ENCODE data around the gene ATXN7L2. TPM values are rescaled to one million over a fixed set of nuclear protein-coding genes. Genes with fewer than 3 reads are reported as not detected.

Gene ATXN7L2
- total RNA-seq, 1 donor from 2014 or later = 19.6 TPM

DNA sequence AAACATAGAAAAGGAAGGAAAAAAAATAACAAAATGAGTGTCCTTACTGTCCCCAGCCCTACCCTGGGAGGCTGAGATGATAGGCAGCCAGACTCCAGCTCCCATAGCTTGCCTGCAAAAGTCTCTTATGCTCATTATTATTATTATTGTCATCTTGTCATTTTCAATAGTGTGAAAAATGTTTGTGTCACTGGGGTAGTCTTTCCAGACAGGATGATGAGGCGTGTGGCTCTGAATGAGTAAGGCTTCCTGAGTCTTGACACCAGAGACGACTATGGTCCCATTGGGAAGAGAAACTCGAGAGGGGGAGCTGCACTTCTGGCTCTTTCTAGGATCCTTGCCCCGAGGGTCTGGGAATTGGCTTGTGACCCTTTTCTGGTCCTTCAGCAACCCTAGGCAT lies 9.1 kb downstream of the ATXN7L2 start:
- no peak overlapping the region for H3K4me3 Mint-ChIP-seq (ENCODE audit: low read depth)

DNA sequence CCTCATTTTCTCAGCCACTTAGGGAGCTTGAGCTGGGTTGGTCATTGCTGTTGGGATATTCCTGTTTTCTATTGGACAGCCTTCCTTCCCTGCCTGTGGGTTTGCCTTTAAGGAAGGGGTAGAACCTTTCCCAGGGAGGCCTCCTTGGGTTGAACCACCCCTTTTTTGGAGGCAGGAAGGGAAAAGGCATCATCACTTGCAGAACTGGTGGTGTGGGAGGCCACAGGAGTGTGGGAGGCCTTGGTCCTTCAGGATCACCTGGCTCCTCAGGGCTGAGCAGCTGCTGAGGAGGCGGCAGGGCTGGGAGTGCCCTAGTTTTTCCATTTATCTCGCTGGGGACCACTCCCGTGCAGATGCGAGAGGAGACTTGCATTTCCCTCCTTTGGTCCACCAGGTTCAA lies 9.5 kb downstream of the ATXN7L2 start:
- Mint-ChIP-seq H3K9me3 (ENCODE audit: low read depth) (no peaks in the 10 kb centered on the region), H3K27ac (no peak overlapping the region), H3K4me3 (ENCODE audit: low read depth) (peak overlapping the region; percentile 91), H3K27me3 (no peaks in the 10 kb centered on the region), H3K36me3 (ENCODE audit: insufficient read depth) (peaks cover 4% of the 10 kb centered on the region), H3K4me1 (ENCODE audit: low read depth) (no peaks in the 10 kb centered on the region)
- DNase-seq (ENCODE audit: low spot score, unreplicated experiment) = no peak
- TF ChIP-seq, protein P1, sequence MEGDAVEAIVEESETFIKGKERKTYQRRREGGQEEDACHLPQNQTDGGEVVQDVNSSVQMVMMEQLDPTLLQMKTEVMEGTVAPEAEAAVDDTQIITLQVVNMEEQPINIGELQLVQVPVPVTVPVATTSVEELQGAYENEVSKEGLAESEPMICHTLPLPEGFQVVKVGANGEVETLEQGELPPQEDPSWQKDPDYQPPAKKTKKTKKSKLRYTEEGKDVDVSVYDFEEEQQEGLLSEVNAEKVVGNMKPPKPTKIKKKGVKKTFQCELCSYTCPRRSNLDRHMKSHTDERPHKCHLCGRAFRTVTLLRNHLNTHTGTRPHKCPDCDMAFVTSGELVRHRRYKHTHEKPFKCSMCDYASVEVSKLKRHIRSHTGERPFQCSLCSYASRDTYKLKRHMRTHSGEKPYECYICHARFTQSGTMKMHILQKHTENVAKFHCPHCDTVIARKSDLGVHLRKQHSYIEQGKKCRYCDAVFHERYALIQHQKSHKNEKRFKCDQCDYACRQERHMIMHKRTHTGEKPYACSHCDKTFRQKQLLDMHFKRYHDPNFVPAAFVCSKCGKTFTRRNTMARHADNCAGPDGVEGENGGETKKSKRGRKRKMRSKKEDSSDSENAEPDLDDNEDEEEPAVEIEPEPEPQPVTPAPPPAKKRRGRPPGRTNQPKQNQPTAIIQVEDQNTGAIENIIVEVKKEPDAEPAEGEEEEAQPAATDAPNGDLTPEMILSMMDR (IDR thresholded peaks at IDR 0.05; ENCODE audit: unreplicated experiment) = no peak

More for the DNA sequence above, 9.1 kb downstream of the ATXN7L2 start:
- Mint-ChIP-seq H3K27me3 (no peaks in the 10 kb centered on the region), H3K4me1 (ENCODE audit: low read depth) (no peaks in the 10 kb centered on the region), H3K27ac (no peak overlapping the region), H3K9me3 (ENCODE audit: low read depth) (no peaks in the 10 kb centered on the region), H3K36me3 (ENCODE audit: insufficient read depth) (peaks cover 8% of the 10 kb centered on the region)
- no peak for DNase-seq (ENCODE audit: low spot score, unreplicated experiment)
- TF ChIP-seq, protein P1 (IDR thresholded peaks at IDR 0.05; ENCODE audit: unreplicated experiment) = no peak

DNA sequence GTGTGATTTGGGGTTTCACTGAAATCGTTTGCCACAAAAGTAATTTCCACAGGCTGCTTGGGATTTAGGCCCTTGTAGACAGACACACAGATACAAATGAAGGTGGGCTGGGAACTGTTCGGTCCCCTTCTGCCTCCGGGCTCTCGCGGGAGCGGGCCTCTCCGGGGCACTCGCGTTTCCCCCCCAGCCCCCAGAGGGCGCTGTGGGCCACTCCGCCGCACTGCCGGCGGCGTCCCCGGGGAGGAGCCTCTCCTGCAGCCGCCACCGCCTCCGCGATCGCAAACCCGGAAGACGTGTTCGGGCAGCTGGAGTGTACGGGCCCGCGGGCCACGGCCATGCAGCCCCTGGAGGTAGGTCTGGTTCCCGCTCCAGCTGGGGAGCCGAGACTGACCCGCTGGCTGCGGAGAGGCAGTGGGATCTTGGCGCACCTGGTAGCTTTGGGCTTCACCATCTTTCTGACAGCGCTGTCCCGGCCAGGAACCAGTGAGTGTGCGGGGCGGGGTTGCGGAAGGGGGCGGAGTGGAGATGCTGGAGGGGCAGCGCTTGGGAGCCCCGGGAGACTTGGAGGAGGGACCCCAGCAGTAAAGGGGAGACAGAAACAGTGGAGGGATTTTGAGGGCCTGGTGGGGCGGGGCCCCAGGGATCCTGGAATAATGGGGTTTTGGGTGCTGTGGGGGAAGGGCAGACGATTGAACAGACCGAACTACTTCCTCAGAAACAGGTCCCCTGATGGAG lies 10.3 kb downstream of the ATXN7L2 start, which contains the start of gene CYB561D1:
Gene CYB561D1, plus strand, starts transcription at position 290 of the 735 bp plus-strand sequence. Its CDS starts 46 bp downstream, at position 336.
- no peaks in the 10 kb centered on the region for H3K27me3 Mint-ChIP-seq
- TF ChIP-seq, protein P1 (IDR thresholded peaks at IDR 0.05; ENCODE audit: unreplicated experiment) = peak; percentile 95
- DNase-seq (ENCODE audit: low spot score, unreplicated experiment) = peak; percentile 91
- peaks cover 4% of the 10 kb centered on the region for H3K36me3 Mint-ChIP-seq (ENCODE audit: insufficient read depth)
- H3K4me1 Mint-ChIP-seq (ENCODE audit: low read depth) = no peaks in the 10 kb centered on the region
- H3K4me3 Mint-ChIP-seq (ENCODE audit: low read depth) = peak within 1 kb of the TSS; percentile 91
- H3K27ac Mint-ChIP-seq = peak within 1 kb of the TSS; percentile 92
- no peaks in the 10 kb centered on the region for H3K9me3 Mint-ChIP-seq (ENCODE audit: low read depth)

DNA sequence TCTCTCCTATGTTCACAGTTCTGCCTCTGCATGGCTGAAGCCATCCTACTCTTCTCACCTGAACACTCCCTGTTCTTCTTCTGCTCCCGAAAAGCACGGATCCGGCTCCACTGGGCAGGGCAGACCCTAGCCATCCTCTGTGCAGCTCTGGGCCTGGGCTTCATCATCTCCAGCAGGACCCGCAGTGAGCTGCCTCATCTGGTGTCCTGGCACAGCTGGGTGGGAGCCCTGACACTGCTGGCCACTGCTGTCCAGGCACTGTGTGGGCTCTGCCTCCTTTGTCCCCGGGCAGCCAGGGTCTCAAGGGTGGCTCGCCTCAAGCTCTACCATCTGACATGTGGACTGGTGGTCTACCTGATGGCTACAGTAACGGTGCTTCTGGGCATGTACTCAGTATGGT lies 12.0 kb downstream of the ATXN7L2 start:
- H3K36me3 Mint-ChIP-seq (ENCODE audit: insufficient read depth) = peaks cover 3% of the 10 kb centered on the region
- TF ChIP-seq, protein P1 (IDR thresholded peaks at IDR 0.05; ENCODE audit: unreplicated experiment) = no peak
- H3K4me3 Mint-ChIP-seq (ENCODE audit: low read depth) = peak overlapping the region; percentile 91
- no peak for DNase-seq (ENCODE audit: low spot score, unreplicated experiment)
- H3K27me3 Mint-ChIP-seq = no peaks in the 10 kb centered on the region
- H3K9me3 Mint-ChIP-seq (ENCODE audit: low read depth) = no peaks in the 10 kb centered on the region
- no peaks in the 10 kb centered on the region for H3K4me1 Mint-ChIP-seq (ENCODE audit: low read depth)
- H3K27ac Mint-ChIP-seq = no peak overlapping the region

DNA sequence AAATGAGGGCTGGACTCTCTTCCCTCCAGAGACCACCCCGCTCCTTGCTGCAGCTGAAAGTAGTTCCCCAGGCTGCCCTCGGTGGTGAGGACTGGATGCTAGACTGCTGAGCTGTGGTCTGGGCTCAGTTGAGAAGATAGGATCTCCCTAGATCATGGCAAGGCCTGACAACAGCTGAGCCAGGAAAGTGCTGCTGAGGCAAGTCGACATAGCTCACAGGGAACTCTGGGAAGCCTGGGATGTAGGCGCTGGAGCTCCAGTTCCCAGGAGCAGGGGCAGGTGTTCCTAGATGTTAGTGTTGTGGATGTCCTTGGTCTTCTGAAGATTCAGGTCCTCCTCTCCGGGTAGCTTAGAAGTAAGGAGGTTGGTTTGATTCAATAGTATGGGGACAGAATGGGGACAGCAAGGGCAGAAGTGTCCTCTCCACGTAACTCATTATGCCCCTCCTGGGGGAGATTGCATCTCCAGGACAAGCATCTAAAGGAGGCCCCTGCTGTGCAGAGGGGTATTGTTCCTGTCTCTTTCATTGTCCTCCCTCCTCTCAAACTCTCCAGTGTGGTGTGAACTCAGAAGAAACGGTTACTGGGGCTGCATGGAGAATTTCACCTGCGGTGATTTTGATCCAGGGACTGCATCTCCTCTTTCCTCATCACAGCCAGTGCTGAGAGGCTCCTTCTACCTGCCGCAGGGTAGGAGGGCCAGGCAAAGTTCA lies 13.9 kb downstream of the ATXN7L2 start:
- no peak for DNase-seq (ENCODE audit: low spot score, unreplicated experiment)
- Mint-ChIP-seq H3K4me3 (ENCODE audit: low read depth) (no peak overlapping the region), H3K27ac (no peak overlapping the region), H3K27me3 (no peaks in the 10 kb centered on the region), H3K36me3 (ENCODE audit: insufficient read depth) (peaks cover 3% of the 10 kb centered on the region), H3K9me3 (ENCODE audit: low read depth) (no peaks in the 10 kb centered on the region), H3K4me1 (ENCODE audit: low read depth) (no peaks in the 10 kb centered on the region)
- TF ChIP-seq, protein P1 (IDR thresholded peaks at IDR 0.05; ENCODE audit: unreplicated experiment) = no peak
